HG03354 (cell line): ENCODE results near the gene GUCY1B1.

Experiments used
- ATAC-seq: cut with Tn5 transposase; IDR thresholded peaks from one replicate; pipeline ENCODE4 v1.9.1; 2021; ENCODE audit warnings: mild to moderate bottlenecking; ENCODE audit not compliant: unreplicated experiment, poor library complexity, severe bottlenecking

The GUCY1B1 gene

GRCh38 chr4:155846929-155847328 is 88.1 kb downstream of the GUCY1B1 start:
- no peak for ATAC-seq

- ATAC-seq: no peak
Measured at GRCh38 chr4:155849042-155849441, 90.2 kb downstream of the GUCY1B1 start.

- ATAC-seq: no peak
Measured at GRCh38 chr4:155853189-155853588, 94.4 kb downstream of the GUCY1B1 start.

GRCh38 chr4:155854582-155855226 is 95.9 kb downstream of the GUCY1B1 start:
- no peak for ATAC-seq

- ATAC-seq: no peak
Measured at GRCh38 chr4:155855897-155856296, 97.1 kb downstream of the GUCY1B1 start.
